DND-41 (cell line): ENCODE results near the gene MBP.

ENCODE experiments used
- ATAC-seq: fragments of 200-7000 bp; cut with Tn5 transposase; 3 replicates; pipeline ENCODE4 v1.9.1; 2021; ENCODE audit warnings: low read depth; ENCODE audit not compliant: insufficient read depth
- DNase-seq: peaks from one replicate; pipeline ENCODE4 v3.0.0-alpha.2; 2020
- H2AFZ ChIP-seq: 2 replicates; pipeline ENCODE4 v1.6.0; 2012; ENCODE audit warnings: low read depth, low read length
- H3K27ac ChIP-seq: 2 replicates; pipeline ENCODE4 v1.5.1; 2012; ENCODE audit warnings: low read length, inconsistent platforms
- H3K27me3 ChIP-seq: fragments of 200-600 bp; sonication (generic); 2 replicates; pipeline ENCODE4 v1.6.0; 2012; ENCODE audit warnings: low read length, mild to moderate bottlenecking, inconsistent platforms; ENCODE audit not compliant: insufficient read depth, poor library complexity
- H3K36me3 ChIP-seq: 2 replicates; pipeline ENCODE4 v1.5.1; 2012; ENCODE audit warnings: low read length, inconsistent platforms; ENCODE audit not compliant: insufficient read depth
- H3K4me1 ChIP-seq: 2 replicates; pipeline ENCODE4 v1.5.1; 2012; ENCODE audit warnings: mild to moderate bottlenecking, low read length; ENCODE audit not compliant: insufficient read depth
- H3K4me2 ChIP-seq: 2 replicates; pipeline ENCODE4 v1.6.0; 2012; ENCODE audit warnings: mild to moderate bottlenecking, moderate library complexity, low read length, inconsistent platforms; ENCODE audit not compliant: insufficient read depth
- H3K4me3 ChIP-seq, 2 experiments: fragments of 200-600 bp in 1 of 2; shearing (Covaris generic) in 1 of 2; 2 replicates each; pipeline ENCODE4 v1.5.1; 2012 to 2016; ENCODE audit warnings: inconsistent platforms in 2 of 2, low read length in 2 of 2, mild to moderate bottlenecking in 2 of 2, low read depth in 1 of 2, moderate library complexity in 1 of 2
- H3K79me2 ChIP-seq: 2 replicates; pipeline ENCODE4 v1.6.0; 2012; ENCODE audit warnings: low read length, inconsistent platforms; ENCODE audit not compliant: insufficient read depth
- H3K9ac ChIP-seq: 2 replicates; pipeline ENCODE4 v1.6.0; 2012; ENCODE audit warnings: low read depth, mild to moderate bottlenecking, inconsistent platforms, low read length, moderate library complexity
- H3K9me3 ChIP-seq: 2 replicates; pipeline ENCODE4 v1.5.1; 2012; ENCODE audit warnings: low read length, moderate library complexity, mild to moderate bottlenecking, inconsistent platforms; ENCODE audit not compliant: insufficient read depth, severe bottlenecking
- H4K20me1 ChIP-seq: 2 replicates; pipeline ENCODE4 v1.6.0; 2012; ENCODE audit warnings: low read length; ENCODE audit not compliant: insufficient read depth
- CTCF ChIP-seq: IDR thresholded peaks from 2 replicates; pipeline ENCODE4 v1.5.1; 2012; ENCODE audit warnings: borderline replicate concordance, low read length, moderate library complexity, mild to moderate bottlenecking; ENCODE audit not compliant: poor library complexity, severe bottlenecking; ENCODE audit errors: extremely low read depth
- EZH2 ChIP-seq: IDR thresholded peaks from 3 replicates; pipeline ENCODE4 v1.6.1; 2012; ENCODE audit warnings: borderline replicate concordance, low read depth, mild to moderate bottlenecking, moderate library complexity, low read length, inconsistent platforms; ENCODE audit not compliant: severe bottlenecking

MBP gene

GRCh38 chr18:76973520-76974266 is 158.9 kb downstream of the MBP start:
- TF ChIP-seq CTCF: no peak
- TF ChIP-seq EZH2: no peak
- no peak overlapping the region for H3K4me2 ChIP-seq

GRCh38 chr18:76972846-76973519 is 159.6 kb downstream of the MBP start:
- H3K4me3 ChIP-seq: no peak overlapping the region
- H3K4me1 ChIP-seq: no peaks in the 10 kb centered on the region
- no peak overlapping the region for H3K27ac ChIP-seq
- DNase-seq (no peak), ATAC-seq (no peak)
- no peak overlapping the region for H2AFZ ChIP-seq
- H3K9ac ChIP-seq: no peak overlapping the region
- TF ChIP-seq CTCF (no peak), EZH2 (no peak)
- H3K27me3 ChIP-seq: no peaks in the 10 kb centered on the region
- no peaks in the 10 kb centered on the region for H3K79me2 ChIP-seq
- no peak overlapping the region for H3K4me2 ChIP-seq
- no peaks in the 10 kb centered on the region for H3K9me3 ChIP-seq
- H3K36me3 ChIP-seq: peaks cover 41% of the 10 kb centered on the region
- no peaks in the 10 kb centered on the region for H4K20me1 ChIP-seq

More at GRCh38 chr18:76973520-76974266, 158.9 kb downstream of the MBP start:
- Histone ChIP-seq H3K36me3 (peaks cover 33% of the 10 kb centered on the region), H2AFZ (no peak overlapping the region), H3K4me3 (no peak overlapping the region), H4K20me1 (no peaks in the 10 kb centered on the region), H3K4me1 (no peaks in the 10 kb centered on the region), H3K27ac (no peak overlapping the region), H3K9ac (no peak overlapping the region), H3K27me3 (no peaks in the 10 kb centered on the region), H3K9me3 (no peaks in the 10 kb centered on the region), H3K79me2 (no peaks in the 10 kb centered on the region)
- DNase-seq: no peak
- ATAC-seq: no peak

GRCh38 chr18:76972241-76972640 is 160.3 kb downstream of the MBP start:
- no peak for TF ChIP-seq EZH2
- TF ChIP-seq CTCF: no peak
- H3K9ac ChIP-seq: no peak overlapping the region
- H3K27ac ChIP-seq: no peak overlapping the region
- no peak overlapping the region for H3K4me3 ChIP-seq
- no peak overlapping the region for H3K4me2 ChIP-seq
- peaks cover 47% of the 10 kb centered on the region for H3K36me3 ChIP-seq
- no peak overlapping the region for H2AFZ ChIP-seq
- no peaks in the 10 kb centered on the region for H3K79me2 ChIP-seq
- no peaks in the 10 kb centered on the region for H3K27me3 ChIP-seq
- no peaks in the 10 kb centered on the region for H3K9me3 ChIP-seq
- H3K4me1 ChIP-seq: no peaks in the 10 kb centered on the region
- ATAC-seq (no peak), DNase-seq (no peak)
- no peaks in the 10 kb centered on the region for H4K20me1 ChIP-seq
